Stimulated activated CD8-positive, alpha-beta memory T cell treated with anti-CD3 and anti-CD28 coated beads, Interleukin-2, amount 100 ng/mL, for 48 hours (primary cell): ENCODE measurements around the gene GPX4.

ENCODE experiments used
- DNase-seq, 2 donors: peaks; one replicate each; pipeline ENCODE4 v3.0.0-alpha.2; 2020; ENCODE audit warnings: low read depth in 2 of 2

The GPX4 gene, protein sequence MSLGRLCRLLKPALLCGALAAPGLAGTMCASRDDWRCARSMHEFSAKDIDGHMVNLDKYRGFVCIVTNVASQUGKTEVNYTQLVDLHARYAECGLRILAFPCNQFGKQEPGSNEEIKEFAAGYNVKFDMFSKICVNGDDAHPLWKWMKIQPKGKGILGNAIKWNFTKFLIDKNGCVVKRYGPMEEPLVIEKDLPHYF

DNA sequence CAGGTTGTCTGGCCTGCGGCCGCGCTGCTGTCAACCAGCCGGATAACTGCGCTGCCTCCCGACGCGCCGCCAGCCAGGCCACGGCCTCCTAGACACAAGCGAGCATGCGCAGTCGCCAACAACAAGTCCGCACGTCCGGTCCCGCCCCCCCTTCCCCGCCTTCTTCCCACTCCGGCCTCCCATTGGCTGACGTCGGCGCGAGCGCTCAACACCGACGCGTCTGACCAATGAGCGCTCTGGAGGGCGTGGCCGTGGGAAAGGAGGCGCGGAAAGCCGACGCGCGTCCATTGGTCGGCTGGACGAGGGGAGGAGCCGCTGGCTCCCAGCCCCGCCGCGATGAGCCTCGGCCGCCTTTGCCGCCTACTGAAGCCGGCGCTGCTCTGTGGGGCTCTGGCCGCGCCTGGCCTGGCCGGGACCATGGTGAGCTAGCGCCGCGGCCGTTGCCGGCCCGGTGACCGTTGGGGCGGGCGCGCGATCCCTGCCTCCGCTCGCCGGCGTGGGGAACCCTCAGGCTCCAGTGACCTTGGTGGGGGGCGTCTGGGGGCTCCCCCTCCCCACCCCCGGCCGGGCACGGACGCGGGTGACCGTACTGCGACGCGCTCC is at the start of gene GPX4:
Gene GPX4, plus strand, starts transcription at position 287 of the 603 bp plus-strand sequence. Its CDS starts 50 bp downstream, at position 337.
- peak; percentile 95 to 98 for DNase-seq

DNA sequence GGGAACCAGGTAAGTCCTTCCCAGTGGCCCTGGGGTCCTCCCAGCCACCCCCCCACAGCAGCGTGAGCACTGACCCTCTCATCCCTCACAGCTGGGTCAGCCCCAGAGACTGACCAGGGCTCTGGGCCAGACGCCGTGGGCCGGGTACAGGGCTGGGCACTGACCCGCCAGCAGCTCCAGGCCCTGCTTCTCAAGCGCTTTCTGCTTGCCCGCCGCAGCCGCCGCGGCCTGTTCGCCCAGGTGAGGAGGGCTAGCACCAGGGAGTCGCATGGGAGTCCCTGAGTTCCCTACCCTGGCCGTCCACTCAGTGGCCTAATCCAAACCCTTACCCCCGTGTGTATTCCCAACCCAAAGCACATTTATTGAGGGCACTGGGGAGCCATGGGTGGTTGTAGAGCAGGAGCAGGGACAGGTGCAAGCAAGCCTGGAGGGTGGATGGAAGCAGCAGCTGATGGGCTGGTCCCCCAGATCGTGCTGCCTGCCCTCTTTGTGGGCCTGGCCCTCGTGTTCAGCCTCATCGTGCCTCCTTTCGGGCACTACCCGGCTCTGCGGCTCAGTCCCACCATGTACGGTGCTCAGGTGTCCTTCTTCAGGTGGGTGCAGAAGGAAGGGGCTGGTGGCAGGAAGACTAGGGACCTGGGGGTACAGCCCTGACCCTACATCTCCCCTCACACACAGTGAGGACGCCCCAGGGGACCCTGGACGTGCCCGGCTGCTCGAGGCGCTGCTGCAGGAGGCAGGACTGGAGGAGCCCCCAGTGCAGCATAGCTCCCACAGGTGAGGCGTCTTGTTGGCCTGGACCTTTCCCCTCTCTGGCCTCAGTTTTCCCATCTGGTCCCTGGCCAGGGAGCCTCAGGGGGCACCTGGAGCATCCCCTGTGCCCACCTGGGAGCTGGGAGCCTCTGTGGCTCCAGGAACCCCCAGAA is 49.4 kb upstream of the GPX4 start:
- DNase-seq, result no peak

DNA sequence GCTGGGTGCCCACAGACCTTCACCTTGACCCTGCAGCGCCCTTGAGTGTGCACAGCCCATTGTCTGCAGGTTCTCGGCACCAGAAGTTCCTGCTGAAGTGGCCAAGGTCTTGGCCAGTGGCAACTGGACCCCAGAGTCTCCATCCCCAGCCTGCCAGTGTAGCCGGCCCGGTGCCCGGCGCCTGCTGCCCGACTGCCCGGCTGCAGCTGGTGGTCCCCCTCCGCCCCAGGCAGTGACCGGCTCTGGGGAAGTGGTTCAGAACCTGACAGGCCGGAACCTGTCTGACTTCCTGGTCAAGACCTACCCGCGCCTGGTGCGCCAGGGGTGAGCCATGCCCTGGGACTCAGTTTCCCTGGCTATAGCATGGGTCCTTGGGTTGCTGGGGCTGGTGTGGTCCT is 48.8 kb upstream of the GPX4 start:
- no peak for DNase-seq

DNA sequence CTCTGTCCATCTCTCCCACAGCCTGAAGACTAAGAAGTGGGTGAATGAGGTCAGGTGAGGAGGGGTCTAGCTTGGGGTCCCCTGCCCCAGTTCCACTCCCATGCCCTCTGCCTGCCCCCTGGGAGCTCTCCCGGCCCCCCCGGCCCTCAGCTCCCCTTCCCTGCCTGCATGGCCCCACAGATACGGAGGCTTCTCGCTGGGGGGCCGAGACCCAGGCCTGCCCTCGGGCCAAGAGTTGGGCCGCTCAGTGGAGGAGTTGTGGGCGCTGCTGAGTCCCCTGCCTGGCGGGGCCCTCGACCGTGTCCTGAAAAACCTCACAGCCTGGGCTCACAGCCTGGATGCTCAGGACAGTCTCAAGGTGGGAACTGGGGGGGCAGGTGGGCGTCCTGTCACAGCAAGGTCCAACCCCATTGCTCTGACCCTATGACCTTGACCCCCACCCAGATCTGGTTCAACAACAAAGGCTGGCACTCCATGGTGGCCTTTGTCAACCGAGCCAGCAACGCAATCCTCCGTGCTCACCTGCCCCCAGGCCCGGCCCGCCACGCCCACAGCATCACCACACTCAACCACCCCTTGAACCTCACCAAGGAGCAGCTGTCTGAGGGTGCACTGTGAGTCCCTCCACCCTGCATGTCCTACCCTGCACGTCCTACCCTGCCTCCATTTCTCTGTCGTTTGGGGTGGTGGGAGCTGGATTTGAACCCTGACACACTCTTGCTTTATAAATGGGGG is 47.7 kb upstream of the GPX4 start:
- no peak for DNase-seq

DNA sequence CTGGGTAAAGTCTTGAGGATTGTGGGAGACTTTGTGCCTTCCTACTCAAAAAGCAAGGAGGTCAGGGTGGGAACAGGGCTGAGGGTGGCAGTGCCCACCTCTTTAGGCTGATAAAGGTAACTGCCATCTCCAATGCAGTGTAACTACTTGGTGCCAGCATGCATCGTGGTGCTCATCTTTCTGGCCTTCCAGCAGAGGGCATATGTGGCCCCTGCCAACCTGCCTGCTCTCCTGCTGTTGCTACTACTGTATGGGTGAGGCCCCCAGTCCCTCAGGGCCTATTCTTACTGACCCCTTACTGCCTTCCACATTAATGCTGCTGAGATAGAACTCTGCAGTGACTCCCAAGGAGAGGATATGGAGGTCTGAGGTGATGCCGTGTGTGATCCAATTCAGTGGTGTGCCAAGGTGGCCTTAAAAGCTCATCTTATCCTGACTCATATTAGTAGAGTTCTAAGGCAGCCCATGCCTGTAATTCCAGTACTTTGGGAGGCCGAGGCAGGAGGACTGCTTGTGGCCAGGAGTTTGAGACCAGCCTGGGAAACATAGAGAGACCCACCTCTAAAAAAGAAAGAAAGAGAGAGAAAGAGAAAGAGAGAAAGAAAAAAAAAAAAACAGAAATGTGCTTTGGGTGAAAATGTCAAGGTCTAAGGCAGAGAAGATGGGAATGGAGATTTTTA is 46.5 kb upstream of the GPX4 start:
- no peak for DNase-seq

DNA sequence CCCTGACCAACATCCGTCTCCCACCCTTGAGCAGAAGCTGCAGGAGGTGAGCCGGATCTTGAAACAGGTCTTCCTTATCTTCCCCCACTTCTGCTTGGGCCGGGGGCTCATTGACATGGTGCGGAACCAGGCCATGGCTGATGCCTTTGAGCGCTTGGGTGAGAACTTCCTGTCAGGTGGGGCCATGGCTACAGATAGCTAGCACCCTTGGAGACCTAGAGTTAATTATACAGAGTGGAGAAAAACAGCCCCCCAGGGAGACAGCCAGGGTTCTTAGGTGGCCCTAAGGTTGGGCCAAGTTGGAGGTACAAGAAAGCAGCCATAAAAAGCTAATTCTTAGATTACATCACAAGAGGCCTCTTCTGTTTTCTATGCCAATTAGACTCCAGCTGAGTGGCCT is 45.7 kb upstream of the GPX4 start:
- no peak for DNase-seq

DNA sequence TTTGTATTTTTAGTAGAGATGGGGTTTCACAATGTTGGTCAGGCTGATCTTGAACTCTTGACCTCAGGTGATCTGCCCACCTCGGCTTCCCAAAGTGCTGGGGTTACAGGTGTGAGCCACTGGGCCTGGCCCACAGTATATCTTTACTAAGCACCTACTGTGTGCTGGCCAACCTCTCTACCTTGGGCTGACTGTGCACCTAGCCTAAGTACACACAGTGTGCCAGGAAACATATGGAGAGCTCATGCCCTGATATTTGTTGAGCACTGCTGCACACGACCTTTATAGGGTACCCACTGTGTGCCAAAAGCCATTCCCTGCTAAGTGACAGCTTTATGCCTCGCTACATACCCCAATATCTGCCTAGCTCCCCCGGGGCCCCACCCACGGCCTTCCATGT is 43.1 kb upstream of the GPX4 start:
- no peak for DNase-seq

DNA sequence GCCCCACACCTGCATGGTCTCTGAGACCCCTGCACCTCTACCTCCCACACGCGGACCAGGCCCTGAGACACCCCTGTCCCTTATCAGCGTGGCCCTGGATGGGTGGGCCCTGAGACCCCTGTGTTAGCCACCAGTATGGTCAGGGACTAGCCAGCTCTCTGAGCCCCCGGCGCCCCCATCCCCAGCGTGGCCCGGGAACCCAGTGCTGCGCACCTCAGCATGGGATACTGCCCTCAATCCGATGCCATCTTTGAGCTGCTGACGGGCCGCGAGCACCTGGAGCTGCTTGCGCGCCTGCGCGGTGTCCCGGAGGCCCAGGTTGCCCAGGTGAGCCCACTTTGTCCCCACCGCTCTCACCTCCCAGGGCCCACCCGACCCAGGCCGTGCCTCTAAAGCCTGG is 41.8 kb upstream of the GPX4 start:
- no peak for DNase-seq

DNA sequence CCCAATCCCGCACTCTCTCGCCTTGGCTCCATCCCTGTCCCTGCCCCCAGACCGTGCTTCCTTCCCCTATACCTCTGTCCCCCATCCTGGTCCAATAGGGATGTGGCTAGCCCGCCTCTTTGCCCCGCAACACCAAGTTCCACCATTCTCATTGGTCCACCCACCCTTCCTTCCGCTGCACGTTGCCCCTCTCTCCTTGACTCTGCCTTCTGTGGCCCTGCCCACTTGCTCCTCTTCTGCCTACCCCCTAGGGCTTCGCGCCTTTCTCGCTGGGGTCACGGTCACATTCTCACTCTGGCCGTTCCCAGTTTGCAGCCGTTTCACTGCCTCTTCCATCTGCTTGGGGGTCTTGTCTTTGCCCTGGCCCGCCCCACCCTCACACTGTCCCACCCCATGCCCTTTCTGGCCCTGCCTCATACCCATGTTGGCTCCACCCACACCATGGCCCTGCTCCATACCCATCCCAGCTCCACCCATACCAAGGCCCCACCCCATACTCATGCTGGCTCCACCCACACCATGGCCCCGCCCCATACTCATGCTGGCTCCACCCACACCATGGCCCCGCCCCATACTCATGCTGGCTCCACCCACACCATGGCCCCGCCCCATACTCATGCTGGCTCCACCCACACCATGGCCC is 41.3 kb upstream of the GPX4 start:
- no peak for DNase-seq

DNA sequence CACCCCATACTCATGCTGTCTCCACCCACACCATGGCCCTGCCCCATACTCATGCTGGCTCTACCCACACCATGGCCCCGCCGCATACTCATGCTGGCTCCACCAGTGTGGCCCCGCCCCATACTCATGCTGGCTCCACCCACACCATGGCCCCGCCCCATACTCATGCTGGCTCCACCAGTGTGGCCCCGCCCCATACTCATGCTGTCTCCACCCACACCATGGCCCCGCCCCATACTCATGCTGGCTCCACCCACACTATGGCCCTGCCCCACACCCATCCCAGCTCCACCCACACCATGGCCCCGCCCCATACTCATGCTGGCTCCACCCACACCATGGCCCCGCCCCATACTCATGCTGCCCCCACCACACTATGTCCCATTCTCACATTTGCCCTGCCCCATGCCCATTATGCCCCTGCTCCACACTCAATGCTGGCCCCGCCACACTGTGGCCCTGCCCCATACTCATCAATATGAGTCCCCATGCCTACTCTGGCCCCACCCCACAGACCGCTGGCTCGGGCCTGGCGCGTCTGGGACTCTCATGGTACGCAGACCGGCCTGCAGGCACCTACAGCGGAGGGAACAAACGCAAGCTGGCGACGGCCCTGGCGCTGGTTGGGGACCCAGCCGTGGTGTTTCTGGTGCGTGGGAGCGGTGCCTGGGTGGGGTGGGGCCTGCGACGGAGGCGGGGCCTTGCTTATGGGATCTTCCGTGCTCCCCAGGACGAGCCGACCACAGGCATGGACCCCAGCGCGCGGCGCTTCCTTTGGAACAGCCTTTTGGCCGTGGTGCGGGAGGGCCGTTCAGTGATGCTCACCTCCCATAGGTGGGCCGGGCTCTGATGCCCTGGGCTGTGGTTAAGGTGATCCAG is 40.5 kb upstream of the GPX4 start:
- peak in 1 of 2 donors; percentile 62 for DNase-seq

DNA sequence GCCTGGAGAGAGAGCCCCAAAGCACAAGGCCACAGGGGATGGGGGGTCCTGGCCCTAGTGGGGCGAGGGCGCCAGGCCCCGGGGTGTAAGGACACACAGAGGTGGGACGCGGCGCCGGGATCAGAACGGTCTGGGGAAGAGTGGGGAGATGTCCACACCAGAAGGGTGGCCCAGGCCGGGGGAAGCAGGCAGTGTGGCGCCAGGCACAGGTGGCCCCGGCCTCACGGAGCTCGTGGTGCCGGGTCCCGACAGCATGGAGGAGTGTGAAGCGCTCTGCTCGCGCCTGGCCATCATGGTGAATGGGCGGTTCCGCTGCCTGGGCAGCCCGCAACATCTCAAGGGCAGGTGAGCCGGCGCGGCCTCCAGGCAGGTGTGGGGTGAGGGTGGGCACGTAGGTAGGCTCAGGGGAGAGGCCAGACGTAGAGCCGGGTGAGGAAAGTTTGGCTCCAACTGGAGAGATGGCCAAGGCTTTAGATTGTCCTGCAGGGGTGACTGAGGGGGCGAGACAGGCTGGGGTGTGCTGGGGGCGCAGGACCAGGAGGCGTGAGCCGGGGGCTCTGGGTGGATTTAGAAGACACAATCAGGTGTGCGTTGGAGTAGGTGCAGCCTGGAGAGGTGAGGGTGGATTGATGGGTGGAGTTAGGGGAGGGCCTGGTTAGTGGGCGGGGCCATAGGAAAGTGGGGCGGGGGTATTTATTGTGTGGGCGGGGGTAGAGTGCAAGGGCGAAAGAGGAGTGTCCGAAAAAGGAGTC is 39.7 kb upstream of the GPX4 start:
- no peak for DNase-seq

DNA sequence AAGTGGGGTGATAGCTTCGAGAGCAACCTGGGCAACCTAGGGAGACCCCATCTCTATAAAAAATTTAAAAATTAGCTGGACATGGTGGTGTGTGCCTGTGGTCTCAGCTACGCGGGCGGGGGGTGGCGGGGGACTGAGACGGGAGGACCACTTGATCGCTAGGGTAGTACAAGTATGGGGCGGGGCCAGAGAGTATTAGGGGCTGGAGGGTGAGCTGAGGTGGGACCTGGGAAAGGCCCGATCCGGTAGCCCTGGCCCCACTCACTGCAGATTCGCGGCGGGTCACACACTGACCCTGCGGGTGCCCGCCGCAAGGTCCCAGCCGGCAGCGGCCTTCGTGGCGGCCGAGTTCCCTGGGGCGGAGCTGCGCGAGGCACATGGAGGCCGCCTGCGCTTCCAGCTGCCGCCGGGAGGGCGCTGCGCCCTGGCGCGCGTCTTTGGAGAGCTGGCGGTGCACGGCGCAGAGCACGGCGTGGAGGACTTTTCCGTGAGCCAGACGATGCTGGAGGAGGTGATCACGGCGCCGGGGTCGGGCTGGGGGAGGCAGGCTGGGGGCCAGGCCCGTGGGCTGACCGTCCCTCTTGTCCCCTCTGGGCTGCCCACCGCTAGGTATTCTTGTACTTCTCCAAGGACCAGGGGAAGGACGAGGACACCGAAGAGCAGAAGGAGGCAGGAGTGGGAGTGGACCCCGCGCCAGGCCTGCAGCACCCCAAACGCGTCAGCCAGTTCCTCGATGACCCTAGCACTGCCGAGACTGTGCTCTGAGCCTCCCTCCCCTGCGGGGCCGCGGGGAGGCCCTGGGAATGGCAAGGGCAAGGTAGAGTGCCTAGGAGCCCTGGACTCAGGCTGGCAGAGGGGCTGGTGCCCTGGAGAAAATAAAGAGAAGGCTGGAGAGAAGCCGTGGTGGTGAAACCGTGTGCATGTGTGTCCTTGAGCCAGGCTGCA is 38.9 kb upstream of the GPX4 start:
- DNase-seq, result peak; percentile 62 to 65

DNA sequence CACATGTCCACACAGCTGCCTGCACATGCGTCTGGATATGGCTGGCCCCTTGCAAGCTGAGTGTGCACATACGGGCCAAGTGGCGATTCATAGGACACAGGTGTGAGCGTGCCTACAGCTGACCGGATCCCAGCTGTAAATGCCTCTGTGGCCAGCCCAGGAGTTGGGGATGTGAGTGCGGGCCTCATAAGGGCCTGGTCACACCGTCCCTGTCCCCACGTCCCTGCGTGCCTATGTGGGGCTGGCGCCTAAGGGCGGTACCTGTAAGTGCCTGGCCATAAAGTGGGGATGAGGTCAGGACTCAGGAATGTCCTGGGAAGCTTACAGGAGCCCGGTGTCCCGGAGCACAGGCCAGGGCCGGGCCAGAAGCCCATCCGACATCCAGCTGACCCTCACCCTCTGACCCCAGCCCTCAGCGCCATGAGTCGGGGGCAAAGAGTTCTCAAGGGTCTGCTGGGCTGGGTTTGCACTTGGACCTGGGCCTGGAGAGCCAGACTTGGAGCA is 38.1 kb upstream of the GPX4 start:
- no peak for DNase-seq

DNA sequence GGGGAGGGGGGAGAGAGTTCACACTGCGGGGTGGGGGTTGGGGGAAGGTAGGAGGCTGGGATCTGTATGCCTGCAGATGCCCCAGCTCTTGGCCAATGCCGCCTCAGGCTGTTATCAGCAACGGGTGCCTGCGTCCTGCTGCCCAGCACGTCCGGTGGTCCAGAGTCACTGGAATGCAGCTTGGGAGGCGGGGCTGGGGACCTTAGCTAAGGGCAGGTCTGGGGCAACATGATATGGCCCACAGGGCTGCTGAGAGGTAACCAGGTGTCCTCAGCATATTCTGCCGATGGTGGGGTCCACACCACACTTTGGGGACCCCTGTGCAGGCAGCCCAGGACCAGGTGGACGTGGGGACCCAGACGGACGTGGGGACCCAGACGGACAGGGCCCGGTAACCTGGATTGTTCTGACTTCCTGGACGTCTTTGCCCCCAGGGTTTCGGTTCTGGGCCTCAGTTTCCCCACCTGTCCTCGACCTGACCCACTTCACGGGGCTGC is 37.5 kb upstream of the GPX4 start:
- no peak for DNase-seq

DNA sequence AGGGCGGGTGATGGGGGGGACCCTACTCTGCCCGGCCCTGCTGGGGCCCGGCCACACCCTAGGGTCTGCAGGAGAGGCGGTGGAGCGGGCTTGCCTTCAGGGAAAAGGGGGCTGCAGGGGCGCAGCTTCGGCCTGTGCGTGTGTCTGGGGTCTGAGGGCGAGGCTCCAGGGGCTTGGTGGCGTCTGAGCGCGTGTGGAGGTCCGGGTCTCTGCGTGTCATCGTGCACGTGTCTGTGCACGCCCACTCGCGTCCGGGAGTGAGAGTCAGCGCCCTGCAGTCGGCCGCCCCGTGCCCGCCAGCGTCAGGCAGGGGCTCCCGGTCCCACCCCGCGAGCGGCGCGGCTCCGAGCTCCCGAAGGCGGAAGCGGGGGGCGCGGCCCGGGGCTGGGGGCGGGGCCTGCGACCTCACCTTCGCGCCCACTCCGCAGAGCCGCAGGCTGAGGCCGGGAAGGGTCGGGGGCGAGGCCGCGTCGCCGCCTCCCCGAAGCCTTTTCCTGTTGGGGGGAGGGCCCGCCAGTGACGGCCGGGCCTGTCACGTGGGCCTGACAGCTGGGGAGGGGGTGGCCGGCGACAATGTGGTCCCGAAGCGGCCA is 37.0 kb upstream of the GPX4 start, which contains the start of gene ARHGAP45:
Gene ARHGAP45, plus strand, starts transcription at position 420 of the 593 bp plus-strand sequence. CDS start 239 bp downstream, outside the sequence.
- DNase-seq, result peak; percentile 71 to 83

DNA sequence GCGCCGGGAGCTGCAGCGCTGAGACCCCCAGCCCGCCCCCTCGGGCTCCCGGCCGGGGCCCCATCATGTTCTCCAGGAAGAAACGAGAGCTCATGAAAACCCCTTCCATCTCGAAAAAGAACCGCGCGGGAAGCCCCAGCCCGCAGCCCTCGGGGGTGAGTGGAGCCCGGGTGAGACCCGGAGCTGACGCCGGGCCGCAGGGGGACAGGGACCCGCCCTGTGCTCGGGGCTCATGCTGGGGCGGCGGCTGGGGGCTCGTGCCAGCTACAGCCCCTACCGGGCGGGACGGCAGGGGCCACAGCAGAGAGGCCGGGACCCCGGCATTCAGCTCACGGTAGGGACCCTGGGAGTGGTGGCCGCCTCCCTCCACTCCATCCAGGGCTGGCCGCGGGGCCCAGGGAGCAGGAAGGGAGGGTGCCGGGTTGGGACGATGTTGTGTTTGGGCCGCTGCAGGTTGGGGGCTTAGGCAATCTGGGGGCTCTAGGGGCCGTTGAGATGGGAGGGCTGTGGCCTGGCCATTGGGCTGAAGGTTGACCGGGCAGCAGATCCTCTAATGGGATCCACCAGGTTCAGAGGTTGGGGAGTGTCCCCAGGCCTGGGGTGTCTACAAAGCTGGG is 36.3 kb upstream of the GPX4 start:
- peak in 1 of 2 donors; percentile 63 for DNase-seq
